GM21619 (cell line): ENCODE results near the gene SECISBP2.
"Not testable (repeated sequence)": the region's sequence is repeated elsewhere in the genome, so short reads cannot be mapped to it uniquely, and the experiment has no call there.

Experiments used
- ATAC-seq: cut with Tn5 transposase; IDR thresholded peaks from one replicate; pipeline ENCODE4 v1.9.1; 2021; ENCODE audit not compliant: unreplicated experiment

Gene SECISBP2, protein sequence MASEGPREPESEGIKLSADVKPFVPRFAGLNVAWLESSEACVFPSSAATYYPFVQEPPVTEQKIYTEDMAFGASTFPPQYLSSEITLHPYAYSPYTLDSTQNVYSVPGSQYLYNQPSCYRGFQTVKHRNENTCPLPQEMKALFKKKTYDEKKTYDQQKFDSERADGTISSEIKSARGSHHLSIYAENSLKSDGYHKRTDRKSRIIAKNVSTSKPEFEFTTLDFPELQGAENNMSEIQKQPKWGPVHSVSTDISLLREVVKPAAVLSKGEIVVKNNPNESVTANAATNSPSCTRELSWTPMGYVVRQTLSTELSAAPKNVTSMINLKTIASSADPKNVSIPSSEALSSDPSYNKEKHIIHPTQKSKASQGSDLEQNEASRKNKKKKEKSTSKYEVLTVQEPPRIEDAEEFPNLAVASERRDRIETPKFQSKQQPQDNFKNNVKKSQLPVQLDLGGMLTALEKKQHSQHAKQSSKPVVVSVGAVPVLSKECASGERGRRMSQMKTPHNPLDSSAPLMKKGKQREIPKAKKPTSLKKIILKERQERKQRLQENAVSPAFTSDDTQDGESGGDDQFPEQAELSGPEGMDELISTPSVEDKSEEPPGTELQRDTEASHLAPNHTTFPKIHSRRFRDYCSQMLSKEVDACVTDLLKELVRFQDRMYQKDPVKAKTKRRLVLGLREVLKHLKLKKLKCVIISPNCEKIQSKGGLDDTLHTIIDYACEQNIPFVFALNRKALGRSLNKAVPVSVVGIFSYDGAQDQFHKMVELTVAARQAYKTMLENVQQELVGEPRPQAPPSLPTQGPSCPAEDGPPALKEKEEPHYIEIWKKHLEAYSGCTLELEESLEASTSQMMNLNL

DNA sequence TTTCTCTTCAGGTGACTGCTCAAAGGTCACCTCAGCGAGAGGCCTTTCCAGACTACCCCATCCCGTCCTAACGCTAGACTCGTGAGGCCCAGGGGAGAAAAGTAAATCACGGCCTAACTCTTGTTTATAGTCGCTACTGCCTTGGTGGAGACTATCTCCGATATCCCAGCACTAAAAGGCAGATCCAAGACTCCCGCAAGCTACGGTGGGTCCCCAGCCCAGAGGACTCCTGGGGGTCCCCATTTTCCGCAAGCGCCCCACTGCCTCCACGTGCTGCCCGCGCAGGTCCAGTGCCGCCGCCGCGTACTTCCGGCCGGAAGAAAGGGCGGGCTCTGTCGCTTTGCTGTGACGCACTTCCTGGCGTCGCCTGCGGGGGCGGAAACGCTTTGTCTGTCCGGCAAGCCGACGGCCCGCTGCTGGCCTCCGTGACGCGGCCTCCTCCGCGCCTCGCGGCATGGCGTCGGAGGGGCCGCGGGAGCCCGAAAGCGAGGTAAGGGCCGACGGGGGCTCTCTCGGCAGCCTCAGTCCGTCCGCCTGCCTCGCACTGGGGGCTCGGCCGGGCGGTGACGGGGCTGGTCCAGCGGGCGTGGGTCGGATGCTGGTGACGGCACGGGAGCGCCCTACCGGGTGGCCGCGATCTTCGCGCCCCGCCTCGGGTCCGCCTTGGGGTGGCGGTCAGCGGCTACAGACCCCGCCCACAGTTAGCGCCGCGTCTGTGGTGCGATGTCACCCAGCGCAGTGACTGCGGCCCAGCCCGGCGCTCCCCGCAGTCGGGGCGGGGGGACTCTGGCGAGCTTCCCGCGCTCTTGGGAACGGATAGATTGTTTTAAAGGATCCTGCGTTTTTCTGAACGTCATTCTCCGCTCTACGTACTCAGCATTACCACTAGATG is at the start of gene SECISBP2:
Gene SECISBP2 (plus strand): TSS at position 378 of the 892 bp plus-strand sequence. CDS start 77 bp downstream, at position 455.
- ATAC-seq, result peak; percentile 88

DNA sequence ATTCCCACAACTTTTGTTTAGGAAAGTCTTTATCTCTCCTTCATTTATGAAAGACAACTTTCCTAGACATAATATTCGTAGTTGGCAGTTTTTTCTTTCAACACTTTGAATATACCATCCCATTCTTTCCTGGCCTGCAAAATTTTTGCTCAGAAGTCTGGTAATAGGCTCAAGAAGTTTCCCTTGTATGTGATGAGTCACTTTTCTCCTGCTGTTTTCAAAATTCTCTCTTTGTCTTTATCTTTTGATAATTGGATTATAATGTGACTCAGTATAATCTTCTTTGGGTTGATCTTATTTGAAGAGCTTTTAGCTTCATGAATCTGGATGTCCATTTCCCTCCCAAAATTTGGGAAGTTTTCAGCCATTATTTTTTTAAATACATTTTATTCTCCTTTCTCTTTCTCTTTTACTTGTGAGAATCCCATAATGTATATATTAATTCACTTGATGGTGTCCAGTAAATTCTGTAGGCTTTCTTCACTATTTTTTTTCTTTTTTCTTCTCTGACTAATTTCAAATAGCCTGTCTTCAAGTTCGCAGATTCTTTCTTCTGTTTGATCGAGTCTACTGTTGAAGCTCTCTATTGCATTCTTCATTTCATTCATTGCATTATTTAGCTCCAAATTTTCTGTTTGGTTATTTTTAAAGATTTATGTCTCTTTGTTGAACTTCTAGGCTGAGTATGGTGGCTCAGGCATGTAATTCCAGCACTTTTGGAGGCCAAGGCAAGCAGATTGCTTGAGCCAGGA is 44.6 kb upstream of the SECISBP2 start:
- no peak for ATAC-seq

DNA sequence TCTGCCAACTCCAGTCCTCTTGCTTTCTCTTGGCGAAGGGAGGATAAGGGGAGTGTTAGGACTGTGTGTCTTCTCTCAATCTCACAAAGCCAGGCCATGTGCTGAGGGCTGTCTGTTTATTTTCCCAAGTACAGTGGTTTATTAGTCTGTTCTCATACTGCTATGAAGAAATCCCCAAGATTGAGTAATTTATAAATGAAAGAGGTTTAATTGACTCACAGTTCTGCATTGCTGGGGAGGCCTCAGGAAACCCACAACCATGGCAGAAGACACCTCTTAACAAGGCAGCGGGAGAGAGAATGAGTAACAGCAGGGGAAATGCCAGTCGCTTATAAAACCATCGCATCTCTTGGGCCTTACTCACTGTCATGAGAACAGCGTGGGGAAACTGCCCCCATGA is 43.5 kb upstream of the SECISBP2 start:
- ATAC-seq, result no peak

DNA sequence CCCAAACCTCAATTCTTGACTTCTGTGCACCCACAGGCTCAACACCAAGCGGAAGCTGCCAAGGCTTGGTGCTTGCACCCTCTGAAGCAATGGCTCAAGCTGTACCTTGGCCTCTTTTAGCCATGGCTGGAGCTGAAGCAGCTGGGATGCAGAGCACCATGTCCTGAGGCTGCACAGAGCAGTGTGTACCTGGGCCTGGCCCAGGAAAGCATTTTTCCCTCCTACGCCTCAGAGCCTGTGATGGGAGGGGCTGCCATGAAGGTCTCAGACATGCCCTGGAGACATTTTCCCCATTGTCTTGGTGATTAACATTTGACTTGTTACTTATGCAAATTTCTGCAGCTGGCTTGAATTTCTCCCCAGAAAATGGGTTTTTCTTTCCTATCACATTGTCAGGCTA is 42.3 kb upstream of the SECISBP2 start:
- ATAC-seq, result not testable (repeated sequence)

DNA sequence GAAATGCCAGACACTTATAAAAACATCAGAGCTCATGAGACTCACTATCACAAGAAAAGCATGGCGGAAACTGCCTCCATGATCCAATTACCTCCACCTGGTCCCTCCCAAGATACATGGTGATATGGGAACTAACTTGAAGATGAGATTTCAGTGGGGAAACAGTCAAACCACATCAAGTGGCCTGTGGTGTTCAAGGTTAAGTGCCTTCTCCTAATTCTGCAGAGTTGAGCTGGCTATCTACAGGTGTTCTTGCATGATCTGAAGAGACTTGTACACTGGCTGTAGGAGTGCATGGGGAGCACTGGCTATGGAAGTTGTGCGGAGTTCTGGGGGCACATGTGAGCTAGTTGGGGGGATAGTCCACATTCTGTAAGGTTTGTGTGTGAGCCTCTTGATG is 41.3 kb upstream of the SECISBP2 start:
- ATAC-seq, result no peak

DNA sequence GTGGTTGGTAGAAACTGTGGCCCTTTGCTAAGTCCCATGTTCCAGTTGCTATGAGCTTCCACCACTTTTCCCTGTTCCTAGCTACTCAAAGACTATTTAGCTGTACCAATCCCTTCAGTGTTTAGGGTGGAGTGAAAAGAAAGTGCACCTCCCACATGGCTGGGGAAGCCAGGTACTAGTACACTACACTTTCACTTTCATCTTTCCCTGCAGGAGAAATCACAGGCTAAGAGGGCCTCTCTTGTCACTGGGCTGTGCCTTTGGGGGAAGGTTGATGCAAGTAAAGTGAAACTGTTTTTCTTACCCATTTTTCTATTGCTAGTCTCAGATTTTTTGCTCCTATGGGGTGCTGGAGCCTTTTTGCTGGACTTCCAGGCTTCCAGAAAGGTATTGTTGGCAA is 40.8 kb upstream of the SECISBP2 start:
- ATAC-seq, result no peak

DNA sequence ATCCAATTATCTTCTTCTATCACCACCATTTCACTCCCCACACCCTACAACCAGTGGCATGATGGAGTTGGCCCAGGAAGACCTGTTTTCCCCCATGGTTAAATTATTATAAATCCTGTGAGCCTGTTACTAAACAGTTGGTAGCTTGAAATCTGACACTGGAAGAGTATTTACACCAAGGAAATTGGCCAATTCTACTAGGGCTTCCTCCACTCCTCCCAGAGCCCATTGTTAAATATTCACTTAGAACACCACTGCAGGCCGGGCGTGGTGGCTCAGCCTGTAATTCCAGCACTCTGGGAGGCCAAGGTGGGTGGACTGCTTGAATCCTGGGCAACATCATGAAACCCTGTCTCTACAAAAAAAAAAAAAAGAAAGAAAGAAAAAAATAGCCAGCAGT is 39.7 kb upstream of the SECISBP2 start:
- no peak for ATAC-seq

DNA sequence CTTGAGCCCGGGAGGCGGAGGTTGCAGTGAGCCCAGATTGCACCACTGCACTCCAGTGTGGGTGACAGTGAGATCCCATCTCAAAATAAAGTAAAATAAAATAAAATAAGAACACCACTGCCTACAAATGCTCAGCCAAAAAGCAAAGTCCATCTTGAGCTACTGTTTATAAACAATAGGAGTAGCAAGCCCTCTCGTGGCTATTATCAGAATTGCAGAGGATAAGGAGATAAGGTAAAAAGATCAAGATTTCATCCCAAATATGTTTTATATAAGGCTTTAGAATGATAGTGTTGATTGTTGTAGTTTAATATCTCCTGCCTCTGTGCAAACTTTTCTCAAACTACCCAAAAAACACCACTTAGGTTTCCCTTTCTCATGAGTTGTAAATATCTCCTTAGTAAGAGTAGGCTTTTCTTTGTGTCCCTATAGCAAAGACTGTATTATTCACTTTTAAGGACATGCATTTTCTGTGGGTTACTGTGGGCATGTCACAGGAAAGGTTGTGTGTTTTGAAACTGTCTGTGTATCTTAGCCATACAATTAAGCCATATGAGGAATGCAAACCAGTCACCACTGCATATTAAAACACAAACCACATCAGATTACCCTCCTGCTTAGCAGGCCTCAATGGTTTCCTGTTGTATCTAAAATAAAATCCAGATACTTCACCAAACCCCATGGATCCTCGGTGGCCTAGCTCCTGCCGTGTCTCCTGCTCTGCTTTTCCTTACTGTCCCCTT is 39.1 kb upstream of the SECISBP2 start:
- ATAC-seq, result peak; percentile 57

DNA sequence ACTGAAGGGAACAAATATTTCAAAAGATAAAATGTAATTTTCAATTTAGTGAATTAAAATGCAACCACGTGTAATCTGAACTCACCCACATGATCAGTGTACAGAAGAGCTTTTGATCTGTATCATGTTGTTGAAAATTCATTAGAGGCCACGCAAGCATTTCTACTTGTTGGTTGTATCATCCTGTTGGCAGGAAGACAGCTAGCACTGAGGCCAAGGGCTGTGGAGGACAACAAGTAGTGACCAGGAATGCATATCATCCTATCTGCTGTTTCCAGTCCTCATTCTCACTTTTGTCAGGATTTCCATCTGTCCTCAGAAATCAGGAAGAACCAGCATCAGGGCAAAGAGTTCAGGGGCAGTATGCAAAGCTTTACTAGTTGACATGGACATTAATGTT is 37.2 kb upstream of the SECISBP2 start:
- ATAC-seq, result no peak

DNA sequence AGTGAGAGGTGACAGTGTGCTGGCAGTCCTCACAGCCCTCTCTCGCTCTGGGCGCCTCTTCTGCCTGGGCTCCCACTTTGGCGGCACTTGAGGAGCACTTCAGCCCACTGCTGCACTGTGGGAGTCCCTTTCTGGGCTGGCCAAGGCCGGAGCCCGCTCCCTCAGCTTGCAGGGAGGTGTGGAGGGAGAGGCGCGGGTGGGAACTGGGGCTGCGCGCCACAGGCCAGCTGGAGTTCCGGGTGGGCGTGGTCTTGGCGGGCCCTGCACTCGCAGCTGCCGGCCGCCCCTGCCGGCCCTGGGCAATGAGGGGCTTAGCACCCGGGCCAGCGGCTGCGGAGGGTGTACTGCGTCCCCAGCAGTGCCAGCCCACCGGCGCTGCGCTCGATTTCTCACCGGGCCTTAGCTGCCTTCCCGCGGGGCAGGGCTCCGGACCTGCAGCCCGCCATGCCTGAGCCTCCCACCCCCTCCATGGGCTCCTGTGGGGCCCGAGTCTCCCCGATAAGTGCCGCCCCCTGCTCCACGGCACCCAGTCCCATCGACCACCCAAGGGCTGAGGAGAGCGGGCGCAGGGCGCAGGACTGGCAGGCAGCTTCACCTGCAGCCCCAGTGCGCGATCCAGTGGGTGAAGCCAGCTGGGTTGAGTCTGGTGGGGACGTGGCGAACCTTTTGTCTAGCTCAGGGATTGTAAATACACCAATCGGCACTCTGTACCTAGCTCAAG is 35.9 kb upstream of the SECISBP2 start:
- not testable (repeated sequence) for ATAC-seq

DNA sequence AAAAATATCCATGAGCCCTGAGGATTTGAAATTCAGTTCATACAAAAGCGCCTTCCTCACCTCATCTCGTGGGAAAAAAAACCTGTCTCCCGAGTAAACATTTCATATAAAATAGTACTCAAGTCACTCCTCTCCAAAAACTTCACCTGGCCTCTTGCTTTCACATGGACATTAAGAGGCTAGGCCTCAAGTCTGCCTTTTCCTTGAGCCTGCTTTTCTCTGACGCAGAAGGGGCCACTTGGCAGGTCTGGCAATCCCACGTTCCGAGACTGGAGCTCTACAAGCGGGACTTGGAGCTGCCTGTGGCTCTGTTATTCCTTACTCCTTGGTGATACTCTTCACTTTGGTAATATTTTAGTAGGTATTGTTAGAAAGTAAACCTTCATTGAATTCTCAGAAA is 34.2 kb upstream of the SECISBP2 start:
- no peak for ATAC-seq

DNA sequence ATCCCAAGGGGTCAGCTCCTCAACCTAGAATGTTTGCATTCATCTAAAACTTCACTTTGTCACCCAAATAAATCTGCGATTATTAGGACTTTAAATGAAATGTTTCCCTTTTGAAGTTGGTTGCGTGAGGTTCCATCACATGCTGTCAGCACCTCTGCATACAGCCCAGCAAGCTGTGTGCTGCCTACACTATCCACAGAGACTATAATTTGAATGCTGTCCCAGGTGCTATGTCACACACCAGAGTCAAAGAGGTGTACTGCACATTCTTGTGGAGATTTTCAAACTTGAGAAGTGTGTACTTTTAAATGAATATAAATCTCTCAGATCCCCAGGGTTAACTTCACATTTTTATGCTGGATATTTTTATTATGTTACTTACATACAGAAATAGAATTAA is 26.6 kb upstream of the SECISBP2 start:
- no peak for ATAC-seq

DNA sequence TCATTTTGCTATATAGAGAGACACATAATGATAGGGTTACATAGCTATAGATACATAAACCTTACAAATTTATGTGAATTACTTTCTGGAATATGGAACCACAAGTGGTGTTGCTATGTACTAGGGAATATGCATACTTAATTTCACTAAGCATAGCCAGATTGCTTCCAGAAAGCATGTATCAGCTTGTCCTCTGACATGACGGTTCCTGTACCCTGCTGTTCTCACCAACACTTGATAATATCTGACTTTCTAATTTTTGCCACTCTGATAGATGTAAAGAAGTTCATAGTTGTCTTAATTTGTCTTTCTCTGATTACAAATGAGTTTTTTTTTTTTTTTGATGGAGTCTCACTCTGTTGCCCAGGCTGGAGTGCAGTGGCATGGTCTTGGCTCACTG is 25.3 kb upstream of the SECISBP2 start:
- ATAC-seq, result no peak

DNA sequence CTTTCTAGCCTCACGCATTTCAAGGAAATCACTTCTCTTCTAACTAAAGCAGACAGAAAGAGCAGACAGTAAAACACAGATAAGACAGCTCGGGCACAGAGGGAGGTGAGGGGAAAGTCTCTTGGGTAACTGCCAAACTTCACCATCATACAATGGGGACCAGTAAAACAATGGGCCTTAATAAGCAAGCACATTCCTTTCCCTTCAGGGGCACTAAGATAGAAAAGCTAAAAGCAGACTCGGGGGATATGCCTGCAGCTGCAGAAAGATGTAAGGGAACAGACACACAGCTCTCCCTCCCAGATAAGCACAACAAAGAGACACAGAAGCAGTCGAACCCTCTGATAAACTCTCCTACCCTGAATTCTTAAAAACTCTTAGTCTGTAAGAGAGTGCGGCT is 22.9 kb upstream of the SECISBP2 start:
- no peak for ATAC-seq

DNA sequence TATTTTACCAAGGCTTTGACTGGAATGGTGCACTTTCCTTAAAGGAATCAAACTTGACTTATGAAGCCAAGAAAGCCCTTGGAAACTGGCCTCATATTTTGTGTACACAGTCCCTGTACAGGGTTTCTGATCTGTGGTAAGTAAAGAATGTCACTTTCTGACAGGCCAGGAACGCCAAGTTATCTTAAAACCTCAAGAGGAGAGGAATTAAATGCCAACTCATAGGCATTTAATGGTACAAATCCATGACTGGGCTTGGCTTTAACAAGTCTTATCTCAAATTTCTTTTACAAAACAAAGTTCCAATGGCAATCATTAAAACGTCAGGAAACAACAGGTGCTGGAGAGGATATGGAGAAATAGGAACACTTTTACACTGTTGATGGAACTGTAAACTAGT is 16.3 kb upstream of the SECISBP2 start:
- ATAC-seq, result not testable (repeated sequence)

DNA sequence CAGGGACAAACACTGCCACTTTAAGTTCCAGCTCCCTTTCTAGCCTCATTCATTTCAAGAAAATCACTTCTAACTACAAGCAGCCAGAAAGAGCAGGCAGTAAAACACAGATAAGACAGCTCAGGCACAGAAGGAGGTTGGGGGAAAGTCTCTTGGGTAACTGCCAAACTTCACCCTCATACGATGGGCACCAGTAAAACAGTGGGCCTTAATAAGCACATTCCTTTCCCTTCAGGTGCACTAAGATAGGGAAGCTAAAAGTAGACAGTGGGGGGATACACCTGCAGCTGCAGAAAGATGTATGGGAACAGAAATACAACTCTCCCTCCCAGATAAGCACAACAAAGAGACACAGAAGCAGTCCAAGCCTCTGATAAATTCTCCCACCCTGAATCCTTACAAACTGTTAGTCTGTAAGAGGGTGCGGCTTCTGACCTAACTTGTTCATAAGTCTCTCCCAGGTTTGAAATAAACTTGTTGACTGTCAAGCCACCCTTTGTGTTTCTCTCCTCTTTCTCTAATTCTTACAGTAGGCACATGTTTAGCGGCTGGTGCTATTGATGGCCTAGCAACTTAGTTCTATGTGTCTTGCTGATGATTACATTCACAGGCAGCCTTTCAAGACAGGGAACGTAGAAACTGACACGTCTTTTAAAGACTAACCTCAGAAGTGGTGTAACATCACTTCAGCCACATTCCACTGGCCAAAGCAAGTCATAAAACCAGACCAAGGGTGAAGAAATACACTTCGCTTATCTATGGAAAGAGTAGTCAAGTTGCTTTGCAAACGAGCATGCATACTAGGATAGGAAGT is 14.1 kb upstream of the SECISBP2 start:
- ATAC-seq, result no peak

DNA sequence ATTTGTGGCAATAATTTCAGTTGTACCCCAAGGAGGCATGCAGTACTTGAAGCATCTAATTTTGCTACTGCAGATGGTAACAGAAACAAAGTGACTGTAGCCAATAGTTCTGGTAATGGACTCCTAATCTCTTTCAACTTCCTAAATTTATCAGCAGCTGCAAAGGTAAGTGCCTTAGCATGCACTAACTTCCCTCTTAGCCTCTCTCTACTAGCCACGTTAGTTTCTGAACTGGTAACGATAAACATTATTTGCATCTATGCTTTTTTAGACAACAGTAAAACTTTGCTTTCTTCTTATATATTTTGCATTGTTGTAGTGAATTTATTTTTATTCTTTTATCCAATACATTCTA is 13.5 kb upstream of the SECISBP2 start:
- ATAC-seq, result no peak

DNA sequence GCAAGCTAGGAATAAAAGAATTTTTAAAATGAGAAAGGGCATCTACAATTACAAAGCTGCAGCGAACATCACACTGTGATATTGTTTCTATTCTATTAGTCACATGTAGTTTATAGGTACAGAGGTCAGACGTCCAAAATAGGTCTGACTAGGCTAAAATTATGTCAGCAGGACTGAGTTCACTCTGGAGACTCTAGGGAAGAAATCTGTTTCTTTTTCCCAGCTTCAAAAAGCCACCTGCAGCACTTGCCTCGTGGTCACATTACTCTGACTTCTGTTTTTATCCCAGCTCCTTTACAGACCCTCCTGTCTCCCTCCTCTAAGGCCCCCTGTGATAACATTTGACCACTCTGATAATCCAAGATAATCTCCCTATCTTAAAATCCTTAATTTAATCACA is 12.4 kb upstream of the SECISBP2 start:
- ATAC-seq, result no peak
